HG02943 (cell line): ENCODE results near the gene ANKS1B.
"Not testable (repeated sequence)": the region's sequence is repeated elsewhere in the genome, so short reads cannot be mapped to it uniquely, and the experiment has no call there.

Experiments
- ATAC-seq: cut with Tn5 transposase; IDR thresholded peaks from one replicate; pipeline ENCODE4 v1.9.1; 2021; ENCODE audit warnings: mild to moderate bottlenecking, low read depth, moderate library complexity; ENCODE audit not compliant: unreplicated experiment

Gene ANKS1B

GRCh38 chr12:99768758-99769157 is 216.0 kb downstream of the ANKS1B start:
- no peak for ATAC-seq

GRCh38 chr12:99767809-99768208 is 216.9 kb downstream of the ANKS1B start:
- ATAC-seq = no peak

- no peak for ATAC-seq
These were observed 218.3 kb downstream of the ANKS1B start for GRCh38 chr12:99766408-99766807.

- ATAC-seq = no peak
These were observed 219.1 kb downstream of the ANKS1B start for GRCh38 chr12:99765469-99766114.

GRCh38 chr12:99759444-99759843 is 225.3 kb downstream of the ANKS1B start:
- ATAC-seq = no peak

GRCh38 chr12:99758997-99759396 is 225.7 kb downstream of the ANKS1B start:
- ATAC-seq = no peak

GRCh38 chr12:99752740-99753139 is 232.0 kb downstream of the ANKS1B start:
- no peak for ATAC-seq

- no peak for ATAC-seq
These were observed 238.2 kb downstream of the ANKS1B start for GRCh38 chr12:99746538-99746937.

- no peak for ATAC-seq
These were observed 238.8 kb downstream of the ANKS1B start for GRCh38 chr12:99745895-99746294.

GRCh38 chr12:99745121-99745520 is 239.6 kb downstream of the ANKS1B start:
- ATAC-seq = no peak

GRCh38 chr12:99736760-99737269 is 247.9 kb downstream of the ANKS1B start:
- ATAC-seq = no peak

GRCh38 chr12:99732131-99732530 is 252.6 kb downstream of the ANKS1B start:
- no peak for ATAC-seq

- ATAC-seq = no peak
These were observed 261.8 kb downstream of the ANKS1B start for GRCh38 chr12:99722690-99723486.

GRCh38 chr12:99721715-99722275 is 262.9 kb downstream of the ANKS1B start:
- ATAC-seq = no peak

GRCh38 chr12:99720083-99720465 is 264.7 kb downstream of the ANKS1B start:
- ATAC-seq = not testable (repeated sequence)

GRCh38 chr12:99719411-99720082 is 265.2 kb downstream of the ANKS1B start:
- ATAC-seq = not testable (repeated sequence)

GRCh38 chr12:99715841-99716510 is 268.8 kb downstream of the ANKS1B start:
- ATAC-seq = not testable (repeated sequence)

GRCh38 chr12:99714921-99715320 is 269.8 kb downstream of the ANKS1B start:
- ATAC-seq = not testable (repeated sequence)

GRCh38 chr12:99713946-99714520 is 270.7 kb downstream of the ANKS1B start:
- ATAC-seq = no peak

GRCh38 chr12:99712281-99712680 is 272.5 kb downstream of the ANKS1B start:
- no peak for ATAC-seq
